ENCODE data around the gene KIF1B. TPM values are rescaled to one million over a fixed set of nuclear protein-coding genes. Genes with fewer than 3 reads are reported as not detected.

The KIF1B gene
- total RNA-seq, 1 experiment from 2014 or later, result 57.7 TPM

GRCh38 chr1:10308001-10308400 is 97.6 kb downstream of the KIF1B start:
- H3K9me3 Mint-ChIP-seq, result no peaks in the 10 kb centered on the region
- H3K14ac ChIP-seq (ENCODE audit: insufficient read depth, low read length), result no peak overlapping the region
- no peak overlapping the region for H2AK5ac ChIP-seq (ENCODE audit: insufficient read length, low read length)
- no peak overlapping the region for H2BK5ac ChIP-seq (ENCODE audit: insufficient read length, low read length)
- DNase-seq, result no peak
- no CpG with 5 or more reads among the region's 3 CpGs for WGBS (ENCODE audit: extremely low coverage, insufficient read length, low lambda C conversion rate)
- H3K4me1 ChIP-seq (ENCODE audit: insufficient read depth, low read length), result no peaks in the 10 kb centered on the region
- no peak overlapping the region for H3K4ac ChIP-seq (ENCODE audit: low read depth, low read length)
- no peaks in the 10 kb centered on the region for H3K79me1 ChIP-seq (ENCODE audit: insufficient read depth, low read depth, low read length, poor library complexity, severe bottlenecking)
- no peaks in the 10 kb centered on the region for H3K27me3 ChIP-seq (ENCODE audit: insufficient read depth, low read length)
- no peak overlapping the region for H3K4me3 Mint-ChIP-seq
- H3K27me3 Mint-ChIP-seq (ENCODE audit: low read depth), result no peaks in the 10 kb centered on the region
- H3K27ac ChIP-seq (ENCODE audit: insufficient read length, low read depth, low read length), result no peak overlapping the region
- H4K5ac ChIP-seq (ENCODE audit: insufficient read length, low read depth, low read length), result no peak overlapping the region
- H3K27ac Mint-ChIP-seq, result no peak overlapping the region
- no peak overlapping the region for H3K9ac ChIP-seq (ENCODE audit: extremely low read depth, insufficient read length, low read length)
- H3K36me3 Mint-ChIP-seq (ENCODE audit: insufficient read depth in 1 of 3, low read depth in 3 of 3), result peaks cover 10 to 40% (median 32%) of the 10 kb centered on the region in 3 experiments; a peak in 6 of 7 replicates
- H4K91ac ChIP-seq (ENCODE audit: insufficient read length, low read depth, low read length), result no peak overlapping the region
- H3K4me1 Mint-ChIP-seq, result no peaks in the 10 kb centered on the region
- H3K4me2 ChIP-seq (ENCODE audit: insufficient read depth, insufficient read length, low read length), result no peak overlapping the region
- TF ChIP-seq CTCF (conservative IDR thresholded peaks at IDR 0.05), result no peak
- H2AFZ ChIP-seq (ENCODE audit: low read length), result no peak overlapping the region
- no peak overlapping the region for H3T11ph ChIP-seq (ENCODE audit: low read length)
- H3K18ac ChIP-seq (ENCODE audit: insufficient read length, low read depth, low read length), result no peak overlapping the region
- no peaks in the 10 kb centered on the region for H3K9me3 ChIP-seq (ENCODE audit: control insufficient read depth, low read depth, low read length)
- H2BK12ac ChIP-seq (ENCODE audit: insufficient read length, low read depth, low read length), result no peak overlapping the region
- H4K20me1 ChIP-seq (ENCODE audit: control insufficient read depth, insufficient read depth, insufficient read length), result no peaks in the 10 kb centered on the region
- H3K56ac ChIP-seq (ENCODE audit: insufficient read length, low read depth, low read length), result no peak overlapping the region
- H3K23ac ChIP-seq (ENCODE audit: insufficient read length, low read depth, low read length), result no peak overlapping the region
- no peak overlapping the region for H2BK15ac ChIP-seq (ENCODE audit: low read depth, low read length)
- no peaks in the 10 kb centered on the region for H3K23me2 ChIP-seq (ENCODE audit: insufficient read length, low read depth, low read length, poor library complexity, severe bottlenecking)
- no peak overlapping the region for H2BK20ac ChIP-seq (ENCODE audit: low read depth, low read length, poor library complexity, severe bottlenecking)
- no peaks in the 10 kb centered on the region for H3K79me2 ChIP-seq (ENCODE audit: insufficient read depth, low read length)
- H4K8ac ChIP-seq (replicated peaks; ENCODE audit: insufficient read length, low read depth, low read length), result no peak overlapping the region
- no peak overlapping the region for H2BK120ac ChIP-seq (ENCODE audit: low read depth, low read length, poor library complexity, severe bottlenecking)
